Liver (tissue), 9 donors: Measurements from ENCODE around the gene GLT1D1. TPM values are rescaled to one million over a fixed set of nuclear protein-coding genes. Genes with fewer than 3 reads are reported as not detected.

Experiments
- DNase-seq: peaks from one replicate; pipeline ENCODE4 v3.0.0-alpha.2; 2017; ENCODE audit warnings: low spot score
- H3K27ac ChIP-seq, 2 donors: one replicate each; pipeline ENCODE4 v1.7.0; 2013; ENCODE audit warnings: inconsistent platforms in 2 of 2, low read length in 2 of 2, control low read depth in 1 of 2, low read depth in 1 of 2, mild to moderate bottlenecking in 1 of 2
- H3K27me3 ChIP-seq, 4 donors: one replicate each; pipeline versions ENCODE4 v1.6.1 to v1.7.0; 2013; ENCODE audit warnings: low read length in 3 of 4, inconsistent platforms in 1 of 4, mild to moderate bottlenecking in 1 of 4, moderate library complexity in 1 of 4; ENCODE audit not compliant: control insufficient read depth in 4 of 4, insufficient read depth in 4 of 4
- H3K36me3 ChIP-seq, 4 donors: one replicate each; pipeline versions ENCODE4 v1.6.1 to v1.7.0; 2013; ENCODE audit warnings: low read length in 3 of 4, mild to moderate bottlenecking in 3 of 4, low read depth in 1 of 4, moderate library complexity in 1 of 4; ENCODE audit not compliant: control insufficient read depth in 4 of 4, insufficient read depth in 3 of 4
- H3K4me1 ChIP-seq, 4 donors: one replicate each; pipeline versions ENCODE4 v1.6.1 to v1.7.0; 2013; ENCODE audit warnings: low read length in 3 of 4, mild to moderate bottlenecking in 3 of 4, moderate library complexity in 1 of 4; ENCODE audit not compliant: control insufficient read depth in 4 of 4, insufficient read depth in 4 of 4
- H3K4me3 ChIP-seq, 3 donors: one replicate each; pipeline versions ENCODE4 v1.6.1 to v1.7.0; 2013; ENCODE audit warnings: low read length in 3 of 3, control low read depth in 1 of 3, low read depth in 1 of 3, mild to moderate bottlenecking in 1 of 3
- H3K9ac ChIP-seq, 2 donors: one replicate each; pipeline ENCODE4 v1.7.0; 2013; ENCODE audit warnings: low read length in 2 of 2, mild to moderate bottlenecking in 2 of 2, moderate library complexity in 2 of 2, control low read depth in 1 of 2, low read depth in 1 of 2
- H3K9me3 ChIP-seq, 4 donors: one replicate each; pipeline versions ENCODE4 v1.6.1 to v1.7.0; 2013; ENCODE audit warnings: low read length in 3 of 4; ENCODE audit not compliant: control insufficient read depth in 4 of 4
- ATF3 ChIP-seq: IDR thresholded peaks from 2 replicates; pipeline ENCODE4 v1.6.1; 2016; ENCODE audit warnings: antibody characterized with exemption
- CTCF ChIP-seq: fragments of 150-350 bp; IDR thresholded peaks from 2 replicates; pipeline ENCODE4 v1.5.1; 2017; ENCODE audit warnings: improper control_type of control experiment, low read depth, low read length; ENCODE audit not compliant: missing input control
- EGR1 ChIP-seq, 2 donors: IDR thresholded peaks; 2 replicates each; pipeline ENCODE4 v1.6.1; 2016 to 2018; ENCODE audit warnings: antibody characterized with exemption in 2 of 2, low read depth in 2 of 2
- FOXA1 ChIP-seq: IDR thresholded peaks from 2 replicates; pipeline ENCODE4 v1.6.1; 2016; ENCODE audit warnings: antibody characterized with exemption
- FOXA2 ChIP-seq: IDR thresholded peaks from 2 replicates; pipeline ENCODE4 v1.6.1; 2016; ENCODE audit warnings: antibody characterized with exemption
- GABPA ChIP-seq, 2 donors: IDR thresholded peaks in 1 of 2; conservative IDR thresholded peaks in 1 of 2; 2 replicates each; pipeline ENCODE4 v1.6.1; 2016; ENCODE audit warnings: antibody characterized with exemption in 2 of 2, mild to moderate bottlenecking in 1 of 2, moderate library complexity in 1 of 2
- HNF4A ChIP-seq, 2 donors: conservative IDR thresholded peaks; 2 replicates each; pipeline ENCODE4 v1.6.1; 2016; ENCODE audit warnings: antibody characterized with exemption in 2 of 2, mild to moderate bottlenecking in 2 of 2
- HNF4G ChIP-seq: IDR thresholded peaks from 2 replicates; pipeline ENCODE4 v1.6.1; 2016; ENCODE audit warnings: antibody characterized with exemption
- JUND ChIP-seq, 2 donors: IDR thresholded peaks; 2 replicates each; pipeline ENCODE4 v1.6.1; 2016; ENCODE audit warnings: antibody characterized with exemption in 2 of 2
- MAX ChIP-seq: IDR thresholded peaks from 2 replicates; pipeline ENCODE4 v1.6.1; 2016; ENCODE audit warnings: antibody characterized with exemption
- NR2F2 ChIP-seq: IDR thresholded peaks from 2 replicates; pipeline ENCODE4 v1.6.1; 2016; ENCODE audit warnings: antibody characterized with exemption
- RAD21 ChIP-seq, 2 donors: IDR thresholded peaks; 2 replicates each; pipeline ENCODE4 v1.6.1; 2016; ENCODE audit warnings: antibody characterized with exemption in 2 of 2, mild to moderate bottlenecking in 2 of 2
- REST ChIP-seq: IDR thresholded peaks from 2 replicates; pipeline ENCODE4 v1.6.1; 2016; ENCODE audit warnings: antibody characterized with exemption, mild to moderate bottlenecking
- RXRA ChIP-seq, 2 donors: IDR thresholded peaks; 2 replicates each; pipeline ENCODE4 v1.6.1; 2017 to 2018; ENCODE audit warnings: antibody characterized with exemption in 2 of 2, mild to moderate bottlenecking in 1 of 2
- SP1 ChIP-seq: IDR thresholded peaks from 2 replicates; pipeline ENCODE4 v1.6.1; 2018; ENCODE audit warnings: antibody characterized with exemption, mild to moderate bottlenecking
- TAF1 ChIP-seq: conservative IDR thresholded peaks from 2 replicates; pipeline ENCODE4 v1.6.1; 2016; ENCODE audit warnings: antibody characterized with exemption, mild to moderate bottlenecking
- YY1 ChIP-seq: IDR thresholded peaks from 2 replicates; pipeline ENCODE4 v1.6.1; 2016; ENCODE audit warnings: antibody characterized with exemption, mild to moderate bottlenecking
- ZBTB33 ChIP-seq: IDR thresholded peaks from 2 replicates; pipeline ENCODE4 v1.6.1; 2016; ENCODE audit warnings: antibody characterized with exemption
- WGBS: extraction: QIAGEN DNeasy Blood & Tissue Kit; methylation state at CpG from one replicate; pipeline ENCODE4 v1.1.7; 2013; 5-methylcytosine and 5-hydroxymethylcytosine counted together
- polyA plus RNA-seq, 2 donors: library from polyadenylated mRNA; stranded (reverse) in 1 of 2; unstranded in 1 of 2; fragments of 200-250 nt in 1 of 2; fragments of >200 nt in 1 of 2; fragmentation: Nextera tagmentation in 1 of 2; extraction: Ambion mirVana in 1 of 2; gene quantifications; one replicate each; pipeline versions ENCODE4 v1.2.1 to v1.2.3, GENCODE V29; 2013 to 2015
- total RNA-seq, 2 donors: library from RNA; depleted of rRNA; stranded (reverse); fragments of >200 nt; gene quantifications; one replicate each; pipeline ENCODE4 v1.2.3, GENCODE V29; 2014
- donor health status: healthy.
- donor health status: healthy.
- donor health status: healthy.
- donor health status: healthy.
- donor health status: healthy.

Gene GLT1D1
- total and polyA plus RNA-seq, 4 donors: 10.4 to 17.7 (median 13.9) TPM

GRCh38 chr12:128933926-128934325, 80.6 kb downstream of the GLT1D1 start:
- peaks cover 0 to 6% (median 0%) of the 10 kb centered on the region in 4 donors for H3K4me1 ChIP-seq
- H3K27ac ChIP-seq: no peak overlapping the region
- DNase-seq: no peak
- no peaks in the 10 kb centered on the region for H3K27me3 ChIP-seq
- H3K4me3 ChIP-seq: no peak overlapping the region
- no peak overlapping the region for H3K9ac ChIP-seq
- no peak for TF ChIP-seq HNF4G
- no peak for TF ChIP-seq REST
- TF ChIP-seq RAD21 (IDR thresholded peaks at IDR 0.05): no peak
- TF ChIP-seq NR2F2: no peak
- TF ChIP-seq JUND (IDR thresholded peaks at IDR 0.05): no peak
- TF ChIP-seq SP1: no peak
- no peak for TF ChIP-seq YY1
- TF ChIP-seq ZBTB33: no peak
- no peak for TF ChIP-seq MAX
- no peak for TF ChIP-seq EGR1 (IDR thresholded peaks at IDR 0.05; ENCODE audit: low read depth in 2 of 2)
- no peak for TF ChIP-seq FOXA1
- no peak for TF ChIP-seq RXRA (IDR thresholded peaks at IDR 0.05)
- no peak for TF ChIP-seq GABPA (IDR thresholded peaks at IDR 0.05 in 1 of 2, conservative IDR thresholded peaks at IDR 0.05 in 1 of 2)
- no peak for TF ChIP-seq FOXA2
- TF ChIP-seq CTCF: no peak
- no peak for TF ChIP-seq ATF3
- TF ChIP-seq HNF4A (conservative IDR thresholded peaks at IDR 0.05): no peak
- no peak for TF ChIP-seq TAF1
- WGBS: 90% methylated on average over 7 of the region's 7 CpGs
- H3K9me3 ChIP-seq: no peaks in the 10 kb centered on the region
- peaks cover 0 to 4% (median 2%) of the 10 kb centered on the region in 4 donors for H3K36me3 ChIP-seq
